Rectal smooth muscle tissue (tissue), 1 donor: ENCODE results near the gene VBP1.

Source experiments
- H3K27ac ChIP-seq: one replicate; pipeline ENCODE4 v1.7.0; 2013; ENCODE audit warnings: low read depth, low read length, inconsistent platforms
- H3K27me3 ChIP-seq: one replicate; pipeline ENCODE4 v1.7.0; 2013; ENCODE audit warnings: low read length; ENCODE audit not compliant: control insufficient read depth, insufficient read depth
- H3K36me3 ChIP-seq: one replicate; pipeline ENCODE4 v1.7.0; 2013; ENCODE audit warnings: low read length; ENCODE audit not compliant: control insufficient read depth, insufficient read depth
- H3K4me1 ChIP-seq: one replicate; pipeline ENCODE4 v1.7.0; 2013; ENCODE audit warnings: low read length; ENCODE audit not compliant: control insufficient read depth, insufficient read depth
- H3K4me3 ChIP-seq: one replicate; pipeline ENCODE4 v1.7.0; 2013; ENCODE audit warnings: low read length
- H3K9ac ChIP-seq: one replicate; pipeline ENCODE4 v1.7.0; 2013; ENCODE audit warnings: low read length

VBP1 gene

DNA sequence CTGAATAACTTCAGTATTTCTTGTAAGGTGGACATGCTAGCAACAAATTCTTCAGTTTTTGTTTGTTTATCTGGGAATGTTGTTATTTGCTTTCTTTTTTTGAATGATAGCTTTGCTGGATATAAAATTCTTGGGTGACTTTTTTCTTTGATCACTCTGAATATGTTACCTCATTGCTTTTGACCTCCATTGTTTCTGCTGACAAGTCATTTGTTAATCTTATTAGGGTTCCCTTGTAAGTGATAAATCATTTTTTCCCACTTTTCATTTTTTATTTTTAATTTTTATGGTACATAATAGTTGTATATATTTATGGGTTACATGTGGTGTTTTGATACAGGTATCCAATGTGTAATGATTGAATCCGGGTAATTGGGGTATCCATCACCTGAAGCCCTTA is 54.7 kb downstream of the VBP1 start:
- H3K27me3 ChIP-seq = no peaks in the 10 kb centered on the region
- H3K36me3 ChIP-seq = no peaks in the 10 kb centered on the region
- H3K27ac ChIP-seq = no peak overlapping the region
- H3K9ac ChIP-seq = no peak overlapping the region
- H3K4me3 ChIP-seq = no peak overlapping the region
- no peaks in the 10 kb centered on the region for H3K4me1 ChIP-seq

DNA sequence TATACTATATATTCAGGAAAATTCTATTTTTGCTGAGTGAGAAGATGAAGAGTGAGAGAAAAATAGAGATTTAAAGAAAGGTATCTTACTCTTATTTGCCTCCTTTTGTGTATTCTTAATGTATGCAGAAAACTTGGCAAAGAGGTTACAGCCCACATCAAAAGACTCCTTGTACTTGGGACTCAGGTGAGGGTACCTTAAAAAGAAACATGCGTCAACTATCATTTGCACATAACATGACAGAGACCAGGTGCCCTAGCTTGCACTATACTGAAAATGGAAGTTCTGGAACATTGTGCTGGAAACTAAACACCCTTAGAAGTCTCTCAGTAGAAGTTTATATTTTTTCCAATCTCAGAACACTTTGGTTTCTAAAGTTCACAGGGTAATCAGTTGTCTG is 63.6 kb downstream of the VBP1 start:
- Histone ChIP-seq H3K27ac (no peak overlapping the region), H3K36me3 (no peaks in the 10 kb centered on the region), H3K4me3 (no peak overlapping the region), H3K4me1 (no peaks in the 10 kb centered on the region), H3K27me3 (no peaks in the 10 kb centered on the region), H3K9ac (no peak overlapping the region)
